ENCODE results near the gene MBNL2.

DNA sequence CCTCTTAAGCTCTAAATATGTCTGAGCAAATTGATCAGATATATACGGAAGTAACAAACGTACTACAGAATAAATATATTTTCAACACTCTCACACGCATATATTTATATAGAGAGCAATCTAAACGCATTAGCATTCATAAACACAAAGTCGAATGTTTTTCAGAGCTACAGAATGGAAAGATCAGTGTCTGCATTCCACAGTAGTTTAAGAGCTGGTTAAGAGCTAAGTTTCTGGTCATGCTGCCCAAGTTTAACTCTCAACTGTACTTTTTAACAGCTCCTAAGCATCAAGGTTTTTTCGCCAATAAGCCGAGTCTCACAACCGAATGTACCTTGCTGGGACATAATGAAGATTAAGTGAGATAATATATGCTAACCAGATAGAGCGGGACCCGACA lies 175.1 kb downstream of the MBNL2 start:
- TF ChIP-seq CTCF (IDR thresholded peaks at IDR 0.05) (no peak), POLR2A (IDR thresholded peaks at IDR 0.05) (no peak)
